B cell (primary cell): ENCODE measurements around the gene ILK. TPM values are rescaled to one million over a fixed set of nuclear protein-coding genes. Genes with fewer than 3 reads are reported as not detected.

Experiments
- ATAC-seq: fragments of 200-7000 bp; cut with Tn5 transposase; one replicate; pipeline ENCODE4 v1.10.0; 2021; ENCODE audit warnings: low read depth, mild to moderate bottlenecking, moderate number of reproducible peaks, moderate library complexity
- CTCF ChIA-PET: fragments of 350-600 bp; sonication (Branson Sonifier 250); formaldehyde crosslinking; loops from one replicate; lab custom pipeline; 2021; ENCODE audit warnings: antibody characterized with exemption, inconsistent platforms; lab: Charles Lee
- POLR2A ChIA-PET: fragments of 350-600 bp; sonication (Branson Sonifier 250); formaldehyde crosslinking; loops from one replicate; lab custom pipeline; 2021; ENCODE audit warnings: antibody characterized with exemption; lab: Charles Lee
- DNase-seq: peaks from one replicate; pipeline ENCODE4 v3.0.0; 2013
- H2AFZ ChIP-seq: 2 replicates; pipeline ENCODE4 v1.6.1; 2012; ENCODE audit warnings: mild to moderate bottlenecking, low read depth, low read length; ENCODE audit not compliant: insufficient read depth, poor library complexity, severe bottlenecking
- H3K27ac ChIP-seq, 2 donors: 1 replicate in 1 of 2; 2 replicates in 1 of 2; pipeline ENCODE4 v1.5.1; 2012 to 2013; ENCODE audit warnings: low read length in 2 of 2, mild to moderate bottlenecking in 2 of 2, moderate library complexity in 1 of 2
- H3K27me3 ChIP-seq, 4 experiments: fragments of 200-600 bp in 1 of 4; sonication (generic) in 1 of 4; replicated peaks in 1 of 4; 1 replicate in 2 of 4; 2 replicates in 2 of 4; pipeline versions ENCODE4 v1.6.1 to v1.7.0; 2013 to 2016; ENCODE audit warnings: low read length in 3 of 4, mild to moderate bottlenecking in 2 of 4, mixed read lengths in 1 of 4, moderate library complexity in 1 of 4; ENCODE audit not compliant: insufficient read depth in 4 of 4, control insufficient read depth in 3 of 4; ENCODE audit errors: control extremely low read depth in 1 of 4
- H3K36me3 ChIP-seq, 2 experiments: replicated peaks in 1 of 2; 1 replicate in 1 of 2; 2 replicates in 1 of 2; pipeline versions ENCODE4 v1.6.1 to v1.7.1; 2013; ENCODE audit warnings: low read length in 1 of 2; ENCODE audit not compliant: insufficient read depth in 2 of 2, control insufficient read depth in 1 of 2; ENCODE audit errors: control extremely low read depth in 1 of 2, extremely low read depth in 1 of 2
- H3K4me1 ChIP-seq, 2 donors: fragments of 200-600 bp in 1 of 2; sonication (generic) in 1 of 2; 1 replicate in 1 of 2; 2 replicates in 1 of 2; pipeline versions ENCODE4 v1.5.1 to v1.6.1; 2013 to 2017; ENCODE audit warnings: low read length in 2 of 2; ENCODE audit not compliant: control insufficient read depth in 2 of 2, insufficient read depth in 2 of 2
- H3K4me2 ChIP-seq: replicated peaks from 2 replicates; pipeline ENCODE3; 2012; ENCODE audit warnings: mild to moderate bottlenecking, low read depth, low read length; ENCODE audit not compliant: poor library complexity, severe bottlenecking
- H3K4me3 ChIP-seq, 5 experiments: fragments of 200-600 bp in 1 of 5; sonication (generic) in 1 of 5; 1 replicate in 3 of 5; 2 replicates in 2 of 5; pipeline versions ENCODE4 v1.5.1 to v1.7.0; 2011 to 2016; ENCODE audit warnings: low read length in 4 of 5, mild to moderate bottlenecking in 4 of 5, low read depth in 2 of 5, control low read depth in 1 of 5, moderate library complexity in 1 of 5; ENCODE audit not compliant: insufficient read depth in 1 of 5; ENCODE audit errors: control extremely low read depth in 1 of 5, extremely low read depth in 1 of 5
- H3K79me2 ChIP-seq: fragments of 200-600 bp; sonication (generic); one replicate; pipeline ENCODE4 v1.6.0; 2016; ENCODE audit warnings: low read length; ENCODE audit not compliant: control insufficient read depth, insufficient read depth
- H3K9ac ChIP-seq: fragments of 200-600 bp; sonication (generic); 2 replicates; pipeline ENCODE4 v1.6.1; 2017; ENCODE audit warnings: mild to moderate bottlenecking, low read length, moderate library complexity
- H3K9me3 ChIP-seq, 3 donors: one replicate each; pipeline versions ENCODE4 v1.6.1 to v1.7.1; 2013; ENCODE audit warnings: low read length in 2 of 3; ENCODE audit not compliant: control insufficient read depth in 2 of 3, insufficient read depth in 1 of 3; ENCODE audit errors: control extremely low read depth in 1 of 3
- H4K20me1 ChIP-seq: 2 replicates; pipeline ENCODE4 v1.6.0; 2012; ENCODE audit warnings: mild to moderate bottlenecking, low read length; ENCODE audit not compliant: insufficient read depth, control insufficient read depth, poor library complexity, severe bottlenecking
- H3K27ac Mint-ChIP-seq: one replicate; pipeline ENCODE4 v1.8.0; 2021; ENCODE audit warnings: mixed read lengths
- H3K27me3 Mint-ChIP-seq: one replicate; pipeline ENCODE4 v1.8.0; 2021; ENCODE audit warnings: mixed read lengths
- H3K4me1 Mint-ChIP-seq: one replicate; pipeline ENCODE4 v1.8.0; 2021; ENCODE audit warnings: mixed read lengths
- H3K4me3 Mint-ChIP-seq: one replicate; pipeline ENCODE4 v1.8.0; 2021; ENCODE audit warnings: mixed read lengths
- H3K9me3 Mint-ChIP-seq: one replicate; pipeline ENCODE4 v1.8.0; 2022; ENCODE audit warnings: mixed read lengths; ENCODE audit not compliant: insufficient read depth
- CTCF ChIP-seq: fragments of 200-600 bp; IDR thresholded peaks from one replicate; pipeline ENCODE4 v1.8.0; 2022; ENCODE audit warnings: antibody characterized with exemption, mild to moderate bottlenecking
- EZH2 ChIP-seq: IDR thresholded peaks from 2 replicates; pipeline ENCODE4 v1.6.1; 2012; ENCODE audit warnings: borderline replicate concordance, low read depth, mild to moderate bottlenecking, moderate library complexity, low read length; ENCODE audit not compliant: insufficient read depth, poor library complexity, severe bottlenecking
- WGBS: methylation state at CpG from one replicate; pipeline ENCODE4 v1.1.5; 2013; ENCODE audit warnings: missing lambda C conversion rate; ENCODE audit not compliant: insufficient coverage; 5-methylcytosine and 5-hydroxymethylcytosine counted together
- intact Hi-C: fragments of 100-400 bp; cut with micrococcal nuclease; formaldehyde crosslinking; loops from one replicate; pipeline ENCODE4 v1.10.0; 2022
- polyA plus RNA-seq: library from polyadenylated mRNA; depleted of rRNA; stranded (reverse); fragments of >200 nt; gene quantifications from 2 replicates; pipeline ENCODE4 v1.2.3, GENCODE V29; 2012
- total RNA-seq, 2 donors: library from RNA; stranded (reverse); fragments of 120-200 nt in 1 of 2; gene quantifications; 1 replicate in 1 of 2; 2 replicates in 1 of 2; pipeline versions ENCODE4 v1.2.3 to v1.2.4, GENCODE V29; 2013 to 2022

The ILK gene
- total and polyA plus RNA-seq, 2 donors (not counting 1 experiment from before 2014, with no cell fraction given), result 88.5 to 131 TPM

GRCh38 chr11:6620636-6621035 is 17.1 kb downstream of the ILK start:
- POLR2A ChIA-PET, result interaction anchor here (1.9 to 2.1 kb wide), 2 partner anchors 9 to 13 kb away, joined by 6 to 7 read pairs; partner anchors contain the start of gene TAF10
- no peaks in the 10 kb centered on the region for H3K9me3 Mint-ChIP-seq
- intact Hi-C loops, result no loop called here
- H3K27ac Mint-ChIP-seq, result no peak overlapping the region
- Histone ChIP-seq H3K27ac (peak overlapping the region in 1 of 2 donors; percentile 94), H3K79me2 (peaks cover 34% of the 10 kb centered on the region), H3K4me3 (no peak overlapping the region), H3K36me3 (peaks cover 0 to 15% of the 10 kb centered on the region in 2 experiments), H3K27me3 (no peaks in the 10 kb centered on the region), H2AFZ (no peak overlapping the region), H3K4me1 (peaks cover 19 to 33% of the 10 kb centered on the region in 2 donors), H3K4me2 (no peak overlapping the region), H3K9me3 (no peaks in the 10 kb centered on the region), H4K20me1 (no peaks in the 10 kb centered on the region), H3K9ac (no peak overlapping the region)
- CTCF ChIA-PET, result interaction anchor here (0.7 to 4.4 kb wide), 5 partner anchors 8 to 241 kb away, joined by 3 to 28 read pairs (median 12); partner anchors contain the start of genes ILK and TAF10
- WGBS, result 83% methylated on average over 1 of the region's 1 CpG
- peaks cover 8% of the 10 kb centered on the region for H3K4me1 Mint-ChIP-seq
- ATAC-seq, result no peak
- H3K27me3 Mint-ChIP-seq, result no peaks in the 10 kb centered on the region
- no peak for TF ChIP-seq EZH2
- no peak overlapping the region for H3K4me3 Mint-ChIP-seq
- no peak for DNase-seq

- H3K9ac ChIP-seq, result no peak overlapping the region
- intact Hi-C loops, result no loop called here
- CTCF ChIA-PET, result interaction anchor here (0.9 to 2.3 kb wide), 3 partner anchors 9 to 134 kb away, joined by 4 to 12 read pairs (median 12); partner anchors contain the start of gene TAF10
- TF ChIP-seq EZH2 (no peak), CTCF (no peak)
- peaks cover 0 to 5% of the 10 kb centered on the region in 2 experiments for H3K36me3 ChIP-seq
- no peak for DNase-seq
- H3K27ac ChIP-seq, result no peak overlapping the region
- no peaks in the 10 kb centered on the region for H3K27me3 ChIP-seq
- WGBS, result 95% methylated on average over 16 of the region's 16 CpGs
- Mint-ChIP-seq H3K9me3 (no peaks in the 10 kb centered on the region), H3K27ac (no peak overlapping the region), H3K27me3 (no peaks in the 10 kb centered on the region), H3K4me3 (no peak overlapping the region), H3K4me1 (peaks cover 5% of the 10 kb centered on the region)
- peaks cover 24% of the 10 kb centered on the region for H3K79me2 ChIP-seq
- H3K4me1 ChIP-seq, result peaks cover 19 to 33% of the 10 kb centered on the region in 2 donors
- H3K4me2 ChIP-seq, result no peak overlapping the region
- no peak overlapping the region for H3K4me3 ChIP-seq
- POLR2A ChIA-PET, result interaction anchor here (1.1 to 2.1 kb wide), 4 partner anchors 9 to 140 kb away, joined by 4 to 7 read pairs (median 6); partner anchors contain the start of genes ARFIP2, TAF10 and TIMM10B
- no peaks in the 10 kb centered on the region for H4K20me1 ChIP-seq
- H3K9me3 ChIP-seq, result no peaks in the 10 kb centered on the region
- no peak for ATAC-seq
- H2AFZ ChIP-seq, result no peak overlapping the region
Observed at GRCh38 chr11:6621711-6622211, 18.2 kb downstream of the ILK start.
